Astrocyte of the cerebellum (primary cell): Measurements from ENCODE around the gene CAMTA1.

Experiments
- DNase-seq: peaks from one replicate; pipeline ENCODE4 v3.0.0-alpha.2; 2011; ENCODE audit warnings: low read depth
- H3K4me3 ChIP-seq: 2 replicates; pipeline ENCODE4 v1.5.1; 2011; ENCODE audit warnings: mild to moderate bottlenecking, low read depth, low read length, moderate library complexity
- CTCF ChIP-seq: IDR thresholded peaks from 2 replicates; pipeline ENCODE4 v1.5.1; 2012; ENCODE audit warnings: low read length, low read depth, moderate library complexity, mild to moderate bottlenecking; ENCODE audit errors: missing control alignments
- in situ Hi-C: cut with HindIII; loops from 2 replicates; pipeline ENCODE4 v1.10.0; 2017; ENCODE audit warnings: low sequenced_read_pairs

Gene CAMTA1

GRCh38 chr1:6854166-6854565 lies 68.9 kb downstream of the CAMTA1 start:
- no peak overlapping the region for H3K4me3 ChIP-seq
- in situ Hi-C loops: no loop called here
- TF ChIP-seq CTCF: no peak
- no peak for DNase-seq

GRCh38 chr1:6857831-6858230 lies 72.6 kb downstream of the CAMTA1 start:
- H3K4me3 ChIP-seq: no peak overlapping the region
- in situ Hi-C loops: no loop called here
- DNase-seq: no peak
- TF ChIP-seq CTCF: no peak

GRCh38 chr1:6858596-6858995 lies 73.3 kb downstream of the CAMTA1 start:
- no peak for TF ChIP-seq CTCF
- no peak for DNase-seq
- H3K4me3 ChIP-seq: no peak overlapping the region
- in situ Hi-C loops: no loop called here

- TF ChIP-seq CTCF: no peak
- H3K4me3 ChIP-seq: no peak overlapping the region
- in situ Hi-C loops: no loop called here
- peak; percentile 97 for DNase-seq
These were observed 74.4 kb downstream of the CAMTA1 start for GRCh38 chr1:6859415-6860343.

GRCh38 chr1:6860401-6860800 lies 75.1 kb downstream of the CAMTA1 start:
- DNase-seq: no peak
- in situ Hi-C loops: no loop called here
- H3K4me3 ChIP-seq: no peak overlapping the region
- no peak for TF ChIP-seq CTCF

- no peak for DNase-seq
- TF ChIP-seq CTCF: no peak
- no peak overlapping the region for H3K4me3 ChIP-seq
- in situ Hi-C loops: no loop called here
These were observed 75.9 kb downstream of the CAMTA1 start for GRCh38 chr1:6861075-6861724.
